ENCODE results near the gene KCNQ4. TPM values are rescaled to one million over a fixed set of nuclear protein-coding genes. Genes with fewer than 3 reads are reported as not detected.

Gene KCNQ4
- total RNA-seq, 1 donor from 2014 or later: 3.7 TPM

- no peak for DNase-seq (ENCODE audit: low spot score)
Observed at GRCh38 chr1:40777224-40777970, 6.2 kb upstream of the KCNQ4 start.

DNA sequence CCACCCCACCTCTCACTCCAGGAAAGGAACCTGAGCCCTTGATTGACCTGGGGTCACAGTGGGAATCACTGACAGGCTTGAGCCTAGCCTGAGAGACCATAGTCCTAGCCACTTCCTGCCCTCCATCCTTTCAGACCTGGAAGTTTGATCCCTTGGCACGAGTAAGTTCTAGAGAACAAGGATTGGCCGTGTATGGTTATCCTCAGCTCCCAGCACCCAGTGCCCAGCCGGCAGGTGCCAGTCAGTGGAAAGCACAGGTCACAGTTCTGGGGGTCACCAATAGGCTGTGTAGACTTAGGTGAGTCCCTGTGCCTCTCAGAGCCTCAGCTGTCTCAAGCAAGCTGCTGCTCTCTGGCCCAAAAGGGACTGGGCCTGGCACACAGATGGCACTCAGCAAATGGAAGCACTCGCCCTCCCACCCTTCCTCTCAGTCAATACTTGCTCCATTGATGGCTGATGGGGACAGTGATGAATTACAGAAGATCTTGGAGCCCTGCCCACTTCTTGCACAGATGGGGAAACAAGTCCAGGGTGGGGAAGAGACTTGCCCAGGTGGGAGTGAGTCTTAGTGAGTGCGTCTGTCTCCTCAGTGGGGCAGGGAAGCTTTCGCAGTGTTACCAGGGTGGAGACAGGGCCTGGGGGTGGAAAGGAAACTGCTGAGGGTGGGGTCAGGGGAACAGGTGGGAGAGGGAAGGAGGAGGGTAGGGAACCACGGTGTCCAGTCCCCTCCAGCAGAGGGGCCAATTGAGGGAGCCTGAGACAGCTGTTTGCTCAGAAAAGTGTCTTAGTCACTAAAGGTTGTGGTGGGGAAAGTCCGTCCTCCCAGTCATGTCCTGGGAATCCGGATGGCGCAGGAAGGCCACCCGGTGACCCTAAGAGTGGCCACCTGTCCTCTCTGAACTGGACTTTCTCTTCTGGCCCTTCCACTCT is 2.6 kb upstream of the KCNQ4 start:
- DNase-seq (ENCODE audit: low spot score): no peak

GRCh38 chr1:40781608-40781971 is 2.0 kb upstream of the KCNQ4 start:
- no peak for DNase-seq (ENCODE audit: low spot score)

DNA sequence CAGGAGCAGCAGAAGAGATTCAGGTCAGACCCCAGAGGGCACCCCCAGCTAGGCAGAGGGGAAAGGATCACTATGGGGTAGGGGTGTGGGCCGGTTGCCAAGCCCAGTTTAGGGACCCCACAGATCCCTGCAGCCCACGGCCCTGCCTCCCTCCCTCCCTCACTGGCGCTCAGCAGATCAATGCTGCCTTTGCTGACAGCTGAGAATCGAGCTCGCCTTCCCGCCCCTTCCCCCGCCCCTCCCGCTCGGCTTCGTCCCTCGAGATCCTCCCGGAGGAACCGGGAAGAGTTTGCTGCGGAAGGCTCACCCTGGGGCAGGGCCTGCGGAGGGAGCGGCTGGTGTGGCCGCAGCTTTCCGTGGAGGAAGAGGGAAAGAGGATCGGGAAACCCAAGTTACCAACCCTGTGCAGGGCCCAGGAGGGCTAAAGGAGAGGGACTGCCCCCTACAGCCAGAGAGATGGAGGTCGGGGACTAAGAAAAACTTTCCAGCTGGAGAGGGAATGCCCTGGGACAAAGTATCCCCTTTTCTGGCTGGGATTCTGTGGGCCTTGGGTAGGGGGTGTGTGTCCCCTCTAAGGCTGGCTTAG is 1.1 kb upstream of the KCNQ4 start:
- DNase-seq (ENCODE audit: low spot score): no peak

GRCh38 chr1:40784141-40784770 is 669 bp downstream of the KCNQ4 start:
- no peak for DNase-seq (ENCODE audit: low spot score)

DNA sequence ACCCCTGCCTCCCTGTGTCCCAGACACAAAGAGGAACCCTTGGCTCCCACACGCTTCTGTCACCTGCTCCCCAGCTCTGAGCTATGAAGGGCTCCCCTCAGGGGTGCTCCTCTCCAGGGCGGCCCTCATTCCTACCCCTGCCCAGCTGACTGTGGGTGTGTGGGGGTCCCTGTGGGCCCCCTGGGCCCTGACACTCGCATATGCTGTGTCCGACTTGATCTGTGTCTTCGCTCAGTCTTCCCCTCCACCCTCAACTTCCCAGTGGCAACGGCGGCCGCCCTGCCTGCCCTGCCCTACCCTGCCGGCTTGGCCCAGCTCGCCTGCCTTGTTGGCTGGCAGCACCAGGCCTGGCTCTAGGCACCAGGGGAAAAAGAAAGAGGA is 1.2 kb downstream of the KCNQ4 start:
- no peak for DNase-seq (ENCODE audit: low spot score)

GRCh38 chr1:40785446-40785845 is 1.9 kb downstream of the KCNQ4 start:
- no peak for DNase-seq (ENCODE audit: low spot score)

- DNase-seq (ENCODE audit: low spot score): no peak
Observed at GRCh38 chr1:40786171-40786994, 2.8 kb downstream of the KCNQ4 start.

- DNase-seq (ENCODE audit: low spot score): no peak
Observed at GRCh38 chr1:40786995-40787705, 3.6 kb downstream of the KCNQ4 start.

- DNase-seq (ENCODE audit: low spot score): no peak
Observed at GRCh38 chr1:40787737-40788560, 4.4 kb downstream of the KCNQ4 start.

GRCh38 chr1:40788561-40789341 is 5.2 kb downstream of the KCNQ4 start:
- DNase-seq (ENCODE audit: low spot score): no peak

DNA sequence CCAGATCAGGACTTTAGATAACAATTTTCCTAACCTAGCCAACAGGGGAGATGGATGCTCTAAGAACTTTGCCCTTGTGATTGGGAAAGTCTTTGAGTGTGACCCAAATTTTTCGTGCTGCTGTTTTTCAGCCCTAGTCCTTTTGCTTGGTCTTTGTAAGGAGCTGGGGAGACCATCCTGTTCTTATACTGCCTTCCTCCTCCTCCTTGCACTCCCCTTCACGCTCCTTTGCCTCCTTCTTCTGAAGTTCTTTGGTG is 5.7 kb downstream of the KCNQ4 start:
- no peak for DNase-seq (ENCODE audit: low spot score)

- DNase-seq (ENCODE audit: low spot score): no peak
Observed at GRCh38 chr1:40789661-40790430, 6.3 kb downstream of the KCNQ4 start.

GRCh38 chr1:40792036-40792435 is 8.4 kb downstream of the KCNQ4 start:
- no peak for DNase-seq (ENCODE audit: low spot score)

DNA sequence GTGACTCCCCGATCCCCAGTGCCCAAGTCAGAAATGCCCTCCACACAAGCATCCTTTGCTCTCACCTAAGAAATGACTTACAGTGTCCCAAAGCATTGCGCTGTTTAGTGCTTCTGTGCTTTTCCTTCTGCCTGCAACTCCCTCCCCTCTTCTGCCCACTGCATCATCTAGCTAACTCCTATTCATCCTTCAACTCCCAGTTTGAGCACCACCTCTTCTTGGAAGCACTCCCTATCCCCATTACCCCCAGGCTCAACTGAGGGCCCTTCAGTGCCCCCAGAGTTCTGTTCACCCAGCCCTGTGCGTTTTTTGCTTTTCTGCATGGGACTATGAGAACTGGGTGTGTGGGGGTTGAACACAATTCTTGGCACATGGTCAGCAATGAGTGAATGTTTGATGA is 10.0 kb downstream of the KCNQ4 start:
- DNase-seq (ENCODE audit: low spot score): no peak

DNA sequence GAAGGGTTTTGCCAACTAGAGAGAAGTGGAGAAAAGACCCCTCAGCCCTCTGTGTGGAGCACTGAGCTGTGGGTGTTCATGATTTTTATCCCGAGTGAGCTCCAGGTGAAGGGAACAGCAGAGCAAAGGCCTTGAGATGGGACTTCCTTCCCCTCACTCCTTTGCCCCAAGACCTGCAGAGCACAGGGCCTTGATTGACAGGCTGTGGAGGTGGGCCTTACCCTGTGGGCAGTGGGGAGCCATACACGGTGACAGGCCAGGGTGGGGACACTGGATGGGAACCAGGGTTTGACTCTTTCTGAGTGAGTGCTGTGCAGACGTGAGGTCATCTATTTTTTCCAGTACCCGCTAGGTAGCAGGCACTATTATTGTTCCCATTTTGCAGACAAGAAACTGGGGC is 10.5 kb downstream of the KCNQ4 start:
- no peak for DNase-seq (ENCODE audit: low spot score)

- no peak for DNase-seq (ENCODE audit: low spot score)
Observed at GRCh38 chr1:40794974-40795715, 11.6 kb downstream of the KCNQ4 start.

All from ureter (tissue), 1 donor.